DND-41 (cell line): ENCODE measurements around the gene NKX2-3.

Experiments
- CTCF ChIP-seq: IDR thresholded peaks from 2 replicates; pipeline ENCODE4 v1.5.1; 2012; ENCODE audit warnings: borderline replicate concordance, low read length, moderate library complexity, mild to moderate bottlenecking; ENCODE audit not compliant: poor library complexity, severe bottlenecking; ENCODE audit errors: extremely low read depth
- EZH2 ChIP-seq: IDR thresholded peaks from 3 replicates; pipeline ENCODE4 v1.6.1; 2012; ENCODE audit warnings: borderline replicate concordance, low read depth, mild to moderate bottlenecking, moderate library complexity, low read length, inconsistent platforms; ENCODE audit not compliant: severe bottlenecking

- TF ChIP-seq CTCF = no peak
- no peak for TF ChIP-seq EZH2
Measured at GRCh38 chr10:99520040-99520846, 12.5 kb upstream of the NKX2-3 start.
